ENCODE results near the gene MYH11.
"Not testable (repeated sequence)": the region's sequence is repeated elsewhere in the genome, so short reads cannot be mapped to it uniquely, and the experiment has no call there.

The MYH11 gene

DNA sequence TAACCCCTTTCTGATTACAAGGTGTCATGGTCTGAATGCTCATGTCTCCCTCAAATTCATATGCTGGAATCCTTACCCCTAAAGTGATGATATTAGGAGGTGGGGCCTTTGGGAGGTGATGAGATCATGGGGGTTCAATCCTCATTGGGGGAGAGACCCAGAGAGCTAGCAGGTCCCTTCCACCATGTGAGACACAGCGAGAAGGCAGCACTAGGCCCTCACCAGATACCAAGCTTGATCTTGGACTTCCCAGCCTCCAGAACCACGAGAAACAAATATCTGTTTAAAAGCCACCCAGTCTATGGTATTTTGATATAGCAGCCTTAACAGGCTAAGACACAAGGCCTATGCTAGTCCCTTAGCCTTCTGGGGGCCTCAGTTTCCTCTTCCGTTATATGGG is 45.9 kb downstream of the MYH11 start:
- Histone ChIP-seq H3K4me1 (no peaks in the 10 kb centered on the region), H3K9me3 (ENCODE audit: control insufficient read depth, low read length) (no peaks in the 10 kb centered on the region), H3K27me3 (ENCODE audit: control insufficient read depth, insufficient read depth, low read length) (no peaks in the 10 kb centered on the region), H3K27ac (no peak overlapping the region), H3K79me2 (no peaks in the 10 kb centered on the region), H2AFZ (no peak overlapping the region), H3K36me3 (ENCODE audit: control insufficient read depth, insufficient read depth, low read length) (no peaks in the 10 kb centered on the region), H3K4me2 (ENCODE audit: low read length) (no peak overlapping the region), H3K4me3 (ENCODE audit: low read depth, low read length) (no peak overlapping the region), H3K9ac (no peak overlapping the region)
- TF ChIP-seq, protein P1, sequence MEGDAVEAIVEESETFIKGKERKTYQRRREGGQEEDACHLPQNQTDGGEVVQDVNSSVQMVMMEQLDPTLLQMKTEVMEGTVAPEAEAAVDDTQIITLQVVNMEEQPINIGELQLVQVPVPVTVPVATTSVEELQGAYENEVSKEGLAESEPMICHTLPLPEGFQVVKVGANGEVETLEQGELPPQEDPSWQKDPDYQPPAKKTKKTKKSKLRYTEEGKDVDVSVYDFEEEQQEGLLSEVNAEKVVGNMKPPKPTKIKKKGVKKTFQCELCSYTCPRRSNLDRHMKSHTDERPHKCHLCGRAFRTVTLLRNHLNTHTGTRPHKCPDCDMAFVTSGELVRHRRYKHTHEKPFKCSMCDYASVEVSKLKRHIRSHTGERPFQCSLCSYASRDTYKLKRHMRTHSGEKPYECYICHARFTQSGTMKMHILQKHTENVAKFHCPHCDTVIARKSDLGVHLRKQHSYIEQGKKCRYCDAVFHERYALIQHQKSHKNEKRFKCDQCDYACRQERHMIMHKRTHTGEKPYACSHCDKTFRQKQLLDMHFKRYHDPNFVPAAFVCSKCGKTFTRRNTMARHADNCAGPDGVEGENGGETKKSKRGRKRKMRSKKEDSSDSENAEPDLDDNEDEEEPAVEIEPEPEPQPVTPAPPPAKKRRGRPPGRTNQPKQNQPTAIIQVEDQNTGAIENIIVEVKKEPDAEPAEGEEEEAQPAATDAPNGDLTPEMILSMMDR (IDR thresholded peaks at IDR 0.05): no peak

DNA sequence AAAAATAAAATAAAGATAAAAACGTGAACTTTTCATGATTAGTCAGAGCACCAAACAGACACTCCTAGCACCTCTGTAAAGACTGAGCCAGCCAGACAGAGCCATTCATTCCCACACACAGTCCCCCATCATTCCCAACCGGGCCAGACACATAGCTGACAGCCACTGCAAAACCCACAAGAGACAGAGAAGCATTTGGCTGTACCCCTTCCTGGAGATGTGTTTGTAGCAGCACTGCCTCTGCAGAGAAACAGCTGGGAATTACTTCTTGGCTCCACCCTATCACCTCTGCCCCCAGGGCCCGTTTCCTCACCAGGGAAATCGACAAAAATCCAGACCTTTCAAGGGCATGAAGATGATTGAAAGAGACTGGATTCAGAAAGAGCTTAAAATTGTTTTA is 46.4 kb downstream of the MYH11 start:
- Histone ChIP-seq H3K36me3 (ENCODE audit: control insufficient read depth, insufficient read depth, low read length) (no peaks in the 10 kb centered on the region), H3K4me2 (ENCODE audit: low read length) (no peak overlapping the region), H3K9me3 (ENCODE audit: control insufficient read depth, low read length) (no peaks in the 10 kb centered on the region), H2AFZ (no peak overlapping the region), H3K4me3 (ENCODE audit: low read depth, low read length) (no peak overlapping the region), H3K4me1 (no peaks in the 10 kb centered on the region), H3K27me3 (ENCODE audit: control insufficient read depth, insufficient read depth, low read length) (no peaks in the 10 kb centered on the region), H3K9ac (no peak overlapping the region), H3K79me2 (no peaks in the 10 kb centered on the region), H3K27ac (no peak overlapping the region)
- TF ChIP-seq, protein P1 (IDR thresholded peaks at IDR 0.05): no peak

DNA sequence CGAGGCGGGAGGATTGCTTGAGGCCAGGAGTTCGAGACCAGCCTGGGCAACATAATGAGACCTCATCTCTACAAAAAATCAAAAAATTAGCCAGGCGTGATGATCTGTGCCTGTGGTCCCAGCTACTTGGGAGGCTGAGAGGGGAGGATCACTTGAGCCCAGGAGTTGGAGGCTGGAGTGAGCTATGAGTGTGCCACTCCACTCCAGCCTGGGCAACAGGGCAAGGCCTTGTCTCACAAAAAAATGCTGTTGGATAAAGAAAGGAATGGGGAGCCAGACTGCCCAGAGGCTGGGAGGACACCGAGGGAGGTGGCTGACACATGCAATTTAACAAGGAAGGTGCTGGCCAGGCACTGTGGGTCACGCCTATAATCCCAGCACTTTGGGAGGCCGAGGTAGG is 47.5 kb downstream of the MYH11 start:
- H3K4me2 ChIP-seq (ENCODE audit: low read length); H3K27me3 ChIP-seq (ENCODE audit: control insufficient read depth, insufficient read depth, low read length); H3K9ac ChIP-seq; H3K36me3 ChIP-seq (ENCODE audit: control insufficient read depth, insufficient read depth, low read length); H2AFZ ChIP-seq; H3K79me2 ChIP-seq; H3K4me1 ChIP-seq; H3K27ac ChIP-seq; H3K9me3 ChIP-seq (ENCODE audit: control insufficient read depth, low read length); H3K4me3 ChIP-seq (ENCODE audit: low read depth, low read length): not testable (repeated sequence)

DNA sequence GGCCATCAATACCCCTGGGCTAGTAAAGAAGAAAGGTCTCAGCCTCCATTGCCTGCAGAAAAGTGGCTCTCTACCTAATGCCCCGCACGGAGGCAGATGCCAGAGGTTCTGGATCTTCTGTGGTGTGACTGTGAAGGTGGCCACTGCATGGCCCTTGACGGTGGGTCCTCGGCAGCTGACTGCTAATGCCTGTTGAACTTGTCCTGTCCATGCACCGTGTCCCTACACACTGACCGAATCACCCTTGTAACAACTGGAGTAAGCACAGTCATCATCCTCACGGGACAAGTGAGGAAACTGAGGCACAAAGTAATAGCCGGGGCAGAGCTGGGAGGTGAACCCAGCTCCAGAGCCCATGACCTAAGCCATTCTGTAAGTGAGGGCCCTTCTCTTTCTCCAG is 48.8 kb downstream of the MYH11 start:
- Histone ChIP-seq H3K27ac (no peak overlapping the region), H2AFZ (no peak overlapping the region), H3K36me3 (ENCODE audit: control insufficient read depth, insufficient read depth, low read length) (no peaks in the 10 kb centered on the region), H3K27me3 (ENCODE audit: control insufficient read depth, insufficient read depth, low read length) (no peaks in the 10 kb centered on the region), H3K4me3 (ENCODE audit: low read depth, low read length) (no peak overlapping the region), H3K4me1 (no peaks in the 10 kb centered on the region), H3K79me2 (no peaks in the 10 kb centered on the region), H3K9ac (no peak overlapping the region), H3K9me3 (ENCODE audit: control insufficient read depth, low read length) (no peaks in the 10 kb centered on the region), H3K4me2 (ENCODE audit: low read length) (no peak overlapping the region)
- TF ChIP-seq, protein P1 (IDR thresholded peaks at IDR 0.05): no peak

DNA sequence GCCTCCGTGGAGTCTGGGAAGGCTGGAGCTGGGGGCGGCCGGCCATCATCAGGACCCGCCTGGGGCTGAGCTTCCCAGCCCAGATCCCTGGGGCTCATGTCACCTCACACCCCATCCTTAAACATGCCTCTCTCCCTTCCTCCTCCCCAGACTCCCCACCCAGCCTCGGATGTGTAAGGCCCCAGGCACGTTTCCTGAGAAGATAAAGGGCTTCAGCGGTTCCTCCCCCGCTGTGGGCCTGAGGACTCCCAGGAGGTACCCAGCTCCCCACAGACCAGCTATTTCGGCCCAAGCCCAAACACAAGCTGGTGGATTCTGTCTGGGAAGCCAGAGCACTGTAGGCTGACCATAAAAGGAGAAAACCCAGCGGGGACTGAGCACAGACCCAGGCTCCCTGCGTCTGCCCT is 49.2 kb downstream of the MYH11 start:
- no peaks in the 10 kb centered on the region for H3K27me3 ChIP-seq (ENCODE audit: control insufficient read depth, insufficient read depth, low read length)
- no peak overlapping the region for H3K27ac ChIP-seq
- H3K4me1 ChIP-seq: no peaks in the 10 kb centered on the region
- no peak overlapping the region for H3K9ac ChIP-seq
- H3K36me3 ChIP-seq (ENCODE audit: control insufficient read depth, insufficient read depth, low read length): no peaks in the 10 kb centered on the region
- no peak overlapping the region for H3K4me2 ChIP-seq (ENCODE audit: low read length)
- no peaks in the 10 kb centered on the region for H3K79me2 ChIP-seq
- TF ChIP-seq, protein P1 (IDR thresholded peaks at IDR 0.05): no peak
- no peak overlapping the region for H2AFZ ChIP-seq
- no peaks in the 10 kb centered on the region for H3K9me3 ChIP-seq (ENCODE audit: control insufficient read depth, low read length)
- H3K4me3 ChIP-seq (ENCODE audit: low read depth, low read length): no peak overlapping the region
